ENCODE data around the gene GNB4.

Gene GNB4

GRCh38 chr3:179432021-179432420 lies 19.2 kb downstream of the GNB4 start:
- DNase-seq, result no peak

DNA sequence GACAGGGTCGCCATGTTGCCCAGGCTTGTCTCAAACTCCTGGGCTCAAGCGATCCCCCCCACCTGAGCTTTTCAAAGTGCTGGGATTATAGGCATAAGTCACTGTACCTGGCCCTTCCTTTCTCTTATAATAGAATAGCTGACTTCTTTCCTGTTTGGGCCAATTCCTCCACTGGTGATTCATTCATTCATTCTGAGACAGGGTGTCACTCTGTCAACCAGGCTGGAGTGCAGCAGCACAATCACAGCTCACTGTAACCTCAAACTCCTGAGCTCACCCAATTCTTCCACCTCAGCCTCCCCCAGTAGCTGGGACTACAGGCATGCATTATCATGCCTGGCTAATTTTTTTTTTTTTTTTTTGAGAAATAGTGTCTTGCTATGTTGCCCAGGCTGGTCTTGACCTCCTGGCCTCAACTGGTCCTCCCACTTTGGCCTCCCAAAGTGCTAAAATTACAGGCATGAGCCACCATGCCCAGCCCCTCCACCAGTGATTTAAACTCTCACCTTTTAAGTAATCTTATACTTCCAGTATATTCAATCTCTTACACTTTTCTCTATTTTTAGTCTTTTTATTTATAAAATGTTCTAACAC lies 20.9 kb downstream of the GNB4 start:
- no peak for DNase-seq

DNA sequence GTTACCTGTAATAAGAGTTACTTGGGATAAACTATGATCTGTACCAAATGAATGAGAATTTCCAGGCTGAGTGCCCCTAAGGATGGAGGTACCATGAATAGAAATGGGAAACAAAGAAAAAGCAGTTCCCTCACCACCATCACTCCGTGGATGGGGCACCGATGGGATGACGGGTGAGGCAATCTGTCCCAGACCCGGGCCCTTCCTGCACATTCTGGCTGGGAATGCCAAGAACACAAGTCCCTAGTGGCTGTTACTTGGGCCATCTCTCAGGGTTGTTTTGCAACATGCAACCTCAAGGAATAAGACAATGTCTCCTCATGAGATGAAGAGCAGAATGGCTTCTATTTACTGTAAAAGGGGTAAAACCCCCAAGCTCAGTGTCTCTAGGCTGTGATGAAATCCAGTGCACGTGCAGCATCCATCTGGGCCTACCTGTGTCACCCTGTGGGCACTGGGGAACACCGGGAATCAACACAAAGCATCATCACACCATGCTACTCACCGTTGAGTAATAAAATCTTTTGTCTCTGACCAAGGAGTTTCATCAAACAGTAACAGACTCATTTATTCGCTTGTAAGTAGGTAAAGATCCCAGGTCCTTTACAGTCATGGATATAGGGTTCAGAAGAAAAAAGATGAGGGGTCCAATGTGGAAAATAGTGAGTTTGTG lies 22.3 kb downstream of the GNB4 start:
- no peak for DNase-seq

- no peak for DNase-seq
Observed at GRCh38 chr3:179425075-179425474, 26.2 kb downstream of the GNB4 start.

GRCh38 chr3:179421500-179421899 lies 29.8 kb downstream of the GNB4 start:
- DNase-seq, result no peak

DNA sequence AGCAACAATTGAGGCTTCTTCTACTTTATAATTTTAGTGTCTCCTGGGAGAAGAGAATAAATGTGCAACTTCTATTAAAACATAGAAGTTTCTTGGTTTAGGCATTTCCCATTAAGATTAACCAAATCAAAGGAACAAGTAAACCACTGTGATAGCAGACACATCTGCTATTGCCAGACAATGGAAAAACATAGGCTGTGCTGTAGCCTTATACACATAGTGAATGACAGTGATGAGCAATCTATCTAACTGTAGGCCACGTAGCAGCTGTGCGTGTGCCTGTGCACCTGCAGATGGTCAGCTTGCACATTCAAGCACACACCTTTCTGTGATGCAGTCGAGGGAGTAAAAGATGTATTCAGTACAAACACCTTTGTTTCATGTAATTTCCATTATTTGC lies 32.7 kb downstream of the GNB4 start:
- DNase-seq, result no peak

DNA sequence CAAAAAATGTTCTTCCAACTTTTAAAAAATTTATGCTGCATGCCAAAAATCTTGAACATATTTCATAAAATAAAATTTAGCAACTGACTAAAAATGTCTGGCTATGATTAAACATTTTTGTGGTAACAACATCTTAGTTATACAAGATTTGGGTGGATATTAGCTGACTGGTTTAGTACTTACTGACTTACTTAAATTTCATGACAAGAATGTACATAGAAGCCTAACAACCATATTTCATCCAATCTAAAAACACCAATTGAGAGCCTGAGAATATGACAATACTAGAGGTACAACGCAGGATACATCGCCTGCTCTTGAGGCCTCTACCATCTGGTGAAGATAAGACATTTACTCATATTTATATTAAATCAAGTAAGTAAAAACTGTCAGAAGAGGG lies 34.6 kb downstream of the GNB4 start:
- DNase-seq, result no peak

GRCh38 chr3:179415377-179415776 lies 35.9 kb downstream of the GNB4 start:
- DNase-seq, result no peak

DNA sequence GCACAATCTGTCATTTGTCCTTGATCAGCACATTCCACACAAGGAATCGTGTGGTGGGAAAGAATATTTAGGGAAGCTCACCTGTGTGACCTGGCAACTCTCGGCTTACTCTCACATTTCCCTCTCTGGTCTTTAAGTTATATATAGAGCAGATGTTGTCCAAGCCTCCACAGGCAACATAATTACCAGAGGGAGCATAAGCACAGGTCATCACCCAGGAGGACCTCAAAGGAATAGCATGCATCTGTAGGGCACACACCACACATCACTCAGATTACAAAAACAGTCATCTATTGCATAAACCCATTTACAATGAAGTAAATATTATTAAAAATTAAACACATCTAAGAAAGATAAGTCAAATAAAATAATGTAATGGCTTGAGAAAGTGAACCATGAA lies 36.5 kb downstream of the GNB4 start:
- DNase-seq, result no peak

- no peak for DNase-seq
Observed at GRCh38 chr3:179410999-179411398, 40.3 kb downstream of the GNB4 start.

DNA sequence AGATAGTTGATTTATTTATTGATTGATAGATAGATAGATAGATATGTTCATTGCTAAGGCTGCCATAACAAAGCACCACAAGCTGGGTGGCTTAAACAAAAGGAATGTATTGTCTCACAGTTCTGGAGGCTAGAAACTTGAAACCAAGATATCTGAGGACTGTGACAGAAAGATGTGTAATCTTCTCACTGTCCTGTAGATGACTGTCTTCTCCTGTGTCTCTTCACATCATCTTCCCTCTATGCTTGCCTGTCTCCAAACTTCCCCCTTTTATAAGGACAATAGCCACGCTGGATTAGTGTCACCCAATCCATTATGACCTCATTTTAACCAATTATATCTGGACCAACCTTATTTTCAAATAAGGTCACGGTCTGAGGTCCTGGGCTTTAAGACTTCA lies 40.9 kb downstream of the GNB4 start:
- no peak for DNase-seq

DNA sequence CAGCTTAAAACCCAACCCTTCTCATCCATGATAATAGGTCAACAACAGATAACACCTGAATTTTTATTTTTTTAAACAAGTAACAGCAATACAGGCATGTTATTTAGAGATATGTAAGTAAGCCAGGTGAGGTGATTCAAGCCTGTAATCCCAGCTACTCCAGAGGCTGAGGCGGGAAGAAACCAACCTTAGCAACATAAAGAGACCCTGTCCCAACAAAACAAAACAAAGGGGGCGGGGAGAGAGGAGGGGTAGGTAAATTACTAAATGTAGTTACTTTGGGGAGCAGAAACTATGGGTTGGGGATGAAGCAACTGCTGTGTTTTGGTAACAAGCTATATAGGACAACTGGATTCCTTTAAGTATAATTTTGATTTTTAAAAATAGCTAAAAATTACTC lies 47.0 kb downstream of the GNB4 start:
- DNase-seq, result no peak

DNA sequence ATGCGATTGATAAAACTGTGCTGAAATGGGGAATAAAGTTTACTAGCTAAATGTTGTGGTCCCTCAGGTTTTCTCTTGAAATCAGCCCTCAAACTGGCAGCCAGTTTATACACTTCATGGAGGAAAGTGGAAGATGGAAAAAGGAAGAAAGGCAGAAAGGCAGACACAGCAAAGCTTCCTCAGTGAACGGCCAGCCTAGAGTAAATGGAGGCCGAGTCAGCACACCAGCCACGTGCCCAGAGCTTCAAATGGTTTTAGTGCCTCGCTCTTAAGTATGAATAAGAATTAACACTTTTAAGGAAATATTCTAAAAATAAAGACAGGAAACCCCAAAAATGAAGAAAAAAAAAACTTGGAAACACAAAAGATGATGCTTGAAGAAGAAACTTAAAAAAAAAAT lies 48.3 kb downstream of the GNB4 start:
- no peak for DNase-seq

GRCh38 chr3:179401561-179401960 lies 49.7 kb downstream of the GNB4 start:
- DNase-seq, result no peak

DNA sequence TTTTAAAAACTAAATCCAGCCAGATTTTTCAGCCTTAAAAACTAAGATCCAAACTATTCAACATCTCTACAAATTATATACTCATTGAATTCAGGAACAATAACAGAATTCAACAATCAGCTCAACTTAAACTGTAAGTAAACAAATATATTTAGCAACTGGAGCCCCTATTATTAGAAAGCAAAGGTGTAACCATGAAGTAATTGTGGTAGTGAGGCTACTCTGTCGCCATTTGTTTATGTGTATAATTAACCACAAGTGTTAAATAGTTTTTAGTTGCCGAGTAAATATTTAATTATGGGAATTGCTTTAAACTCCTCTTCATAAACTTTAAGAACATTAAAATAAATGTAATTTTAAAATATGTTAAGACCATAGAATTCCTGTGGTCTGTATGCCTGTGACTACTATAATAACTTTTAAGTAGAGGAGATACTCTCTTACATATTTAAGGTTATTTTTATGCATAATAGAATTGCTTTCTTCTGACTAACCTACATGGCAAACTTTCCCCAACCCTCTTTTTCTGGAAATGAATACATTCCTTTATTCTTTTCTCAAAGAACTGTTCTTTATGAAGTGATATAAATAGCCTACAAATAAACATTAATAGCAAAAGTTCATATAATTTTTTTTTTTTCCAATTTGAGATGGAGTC lies 52.6 kb downstream of the GNB4 start:
- no peak for DNase-seq

DNA sequence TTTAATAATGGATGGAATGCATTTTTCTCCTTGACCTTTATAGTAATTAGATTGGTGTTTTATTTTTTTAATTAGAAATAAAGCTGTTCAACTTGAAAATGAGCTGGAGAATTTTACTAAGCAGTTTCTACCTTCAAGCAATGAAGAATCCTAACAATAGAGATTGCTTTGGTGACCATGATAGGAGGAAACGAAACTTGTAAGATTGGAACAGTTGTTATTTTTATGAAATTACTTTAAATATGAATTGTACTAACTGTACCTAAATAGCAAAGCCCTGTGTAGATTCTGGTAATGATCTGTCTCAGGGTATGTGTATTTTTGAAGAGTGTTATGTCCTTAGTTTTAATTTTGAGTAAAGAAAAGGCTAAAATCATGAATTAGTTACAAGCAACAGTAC lies 59.4 kb downstream of the GNB4 start:
- no peak for DNase-seq

DNA sequence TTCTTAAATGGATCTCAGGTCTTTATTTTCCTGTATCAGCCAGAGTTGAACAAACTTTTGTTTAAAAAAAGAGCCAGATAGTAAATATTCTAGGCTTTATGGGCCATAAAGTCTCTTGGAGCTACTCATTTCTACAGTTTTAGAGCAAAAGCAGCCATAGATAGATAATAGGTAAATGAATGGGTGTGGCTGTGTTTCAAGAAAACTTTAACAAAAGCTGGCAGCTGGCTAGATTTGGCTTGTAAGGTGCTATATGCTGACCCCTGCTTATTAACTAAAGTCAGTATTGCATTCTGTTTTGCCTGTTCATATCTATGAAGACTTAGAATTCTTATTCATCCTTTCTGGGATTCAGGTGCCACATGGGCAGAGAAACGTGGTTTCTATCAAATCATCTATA lies 74.8 kb downstream of the GNB4 start:
- DNase-seq, result no peak

- no peak for DNase-seq
Observed at GRCh38 chr3:179375091-179375999, 75.9 kb downstream of the GNB4 start.

GRCh38 chr3:179373938-179374337 lies 77.3 kb downstream of the GNB4 start:
- DNase-seq, result no peak

DNA sequence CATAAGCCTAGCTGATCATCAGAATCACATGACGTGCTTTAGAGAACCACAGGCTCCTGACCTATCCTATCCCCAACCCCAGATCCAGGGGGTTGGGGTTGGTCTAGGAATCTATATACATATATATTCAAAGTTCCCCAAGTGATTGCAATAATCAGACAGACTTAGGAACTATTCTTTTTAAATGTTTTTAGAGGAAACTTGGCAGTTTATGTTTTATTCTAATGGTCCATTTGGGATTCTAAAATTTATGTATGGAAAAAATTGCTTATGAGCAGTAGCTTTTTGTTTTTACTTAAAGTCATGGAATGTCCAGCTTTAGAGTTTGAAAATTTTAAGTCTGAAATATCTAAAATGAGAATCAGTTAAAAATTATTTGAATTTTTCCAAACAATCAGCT lies 81.6 kb downstream of the GNB4 start:
- no peak for DNase-seq

GRCh38 chr3:179363332-179363731 lies 87.9 kb downstream of the GNB4 start:
- DNase-seq, result no peak

DNA sequence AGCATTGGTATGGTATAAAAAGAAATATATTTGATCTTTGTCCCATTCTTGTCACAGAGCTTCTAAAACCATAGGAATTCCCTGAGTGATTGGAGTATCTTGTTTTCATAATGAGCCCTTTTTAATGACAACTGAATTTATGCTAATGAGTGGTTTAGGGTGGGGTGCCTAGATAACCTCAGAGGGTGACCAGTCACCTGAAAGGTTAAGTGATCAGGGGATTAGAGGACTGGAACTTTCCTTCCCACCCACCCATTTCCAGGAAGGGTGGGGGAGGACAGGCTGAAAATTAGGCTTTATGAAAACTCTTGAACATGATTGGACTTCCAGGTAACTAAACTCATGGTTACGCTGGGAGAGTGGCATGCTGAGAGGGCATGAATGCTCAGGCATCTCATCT lies 95.3 kb downstream of the GNB4 start:
- DNase-seq, result no peak

DNA sequence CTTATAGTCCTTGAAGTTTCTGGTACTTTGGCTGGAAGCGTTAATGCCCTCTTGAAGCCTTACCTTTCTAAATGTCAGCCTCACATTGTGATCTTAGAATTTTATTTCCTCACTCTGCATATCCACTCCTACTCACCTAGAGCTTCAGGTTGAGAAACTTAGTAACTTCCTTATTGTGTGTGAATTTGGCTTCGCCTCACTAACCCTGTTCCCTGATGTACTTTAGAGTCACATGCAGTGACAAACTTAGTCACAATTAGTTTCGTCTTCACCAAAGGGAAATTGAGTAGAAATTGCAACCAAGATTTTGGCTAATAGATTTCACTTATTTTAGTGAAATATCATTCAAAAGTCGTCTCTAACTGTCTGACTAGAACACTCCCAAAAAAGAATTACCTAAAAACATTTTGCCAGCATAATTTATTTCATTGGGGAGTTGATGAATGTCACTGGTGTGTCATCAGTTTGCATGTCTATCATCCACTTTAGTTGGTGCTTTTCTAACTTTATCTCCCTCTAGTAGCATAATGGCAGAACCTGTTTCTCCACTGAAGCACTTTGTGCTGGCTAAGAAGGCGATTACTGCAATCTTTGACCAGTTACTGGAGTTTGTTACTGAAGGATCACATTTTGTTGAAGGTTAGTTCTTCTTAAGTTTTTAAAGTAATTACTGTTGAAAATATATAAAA lies 102.8 kb downstream of the GNB4 start:
- DNase-seq, result no peak
